T-helper 17 cell (primary cell): ENCODE data around the gene SPAG6. TPM values are rescaled to one million over a fixed set of nuclear protein-coding genes. Genes with fewer than 3 reads are reported as not detected.

ENCODE experiments used
- ATAC-seq: fragments of 150-1000 bp; cut with Tn5 transposase; 2 replicates; pipeline ENCODE4 v1.10.0; 2021; ENCODE audit warnings: mild to moderate bottlenecking, moderate library complexity
- DNase-seq, 3 donors: peaks; one replicate each; pipeline versions ENCODE4 v3.0.0 to v3.0.0-alpha.2; 2020 to 2021
- H3K9me3 ChIP-seq: one replicate; pipeline ENCODE4 v1.7.0; 2013; ENCODE audit warnings: low read length, mild to moderate bottlenecking; ENCODE audit not compliant: control insufficient read depth, poor library complexity, severe bottlenecking
- H3K27ac Mint-ChIP-seq: one replicate; pipeline ENCODE4 v1.8.0; 2022; ENCODE audit warnings: mild to moderate bottlenecking, moderate library complexity, mixed read lengths
- H3K27me3 Mint-ChIP-seq: one replicate; pipeline ENCODE4 v1.8.0; 2022; ENCODE audit warnings: mixed read lengths
- H3K36me3 Mint-ChIP-seq: one replicate; pipeline ENCODE4 v1.8.0; 2022; ENCODE audit warnings: low read depth, mixed read lengths
- H3K4me1 Mint-ChIP-seq: one replicate; pipeline ENCODE4 v1.8.0; 2022; ENCODE audit warnings: mild to moderate bottlenecking, mixed read lengths
- H3K4me3 Mint-ChIP-seq: one replicate; pipeline ENCODE4 v1.8.0; 2022; ENCODE audit warnings: mild to moderate bottlenecking, moderate library complexity, mixed read lengths
- total RNA-seq, 4 donors: library from RNA in 2 of 4; stranded (reverse) in 2 of 4; gene quantifications; one replicate each; pipeline ENCODE4 v1.2.3 and lab custom pipeline; 2022 to 2026

The SPAG6 gene
- total RNA-seq, 2 donors from 2014 or later, result not detected

GRCh38 chr10:22364407-22365140 lies 19.3 kb downstream of the SPAG6 start:
- Mint-ChIP-seq H3K27me3 (peaks cover 5% of the 10 kb centered on the region), H3K27ac (no peak overlapping the region), H3K36me3 (no peaks in the 10 kb centered on the region), H3K4me1 (no peaks in the 10 kb centered on the region), H3K4me3 (no peak overlapping the region)
- ATAC-seq (no peak), DNase-seq (no peak)
- no peaks in the 10 kb centered on the region for H3K9me3 ChIP-seq

DNA sequence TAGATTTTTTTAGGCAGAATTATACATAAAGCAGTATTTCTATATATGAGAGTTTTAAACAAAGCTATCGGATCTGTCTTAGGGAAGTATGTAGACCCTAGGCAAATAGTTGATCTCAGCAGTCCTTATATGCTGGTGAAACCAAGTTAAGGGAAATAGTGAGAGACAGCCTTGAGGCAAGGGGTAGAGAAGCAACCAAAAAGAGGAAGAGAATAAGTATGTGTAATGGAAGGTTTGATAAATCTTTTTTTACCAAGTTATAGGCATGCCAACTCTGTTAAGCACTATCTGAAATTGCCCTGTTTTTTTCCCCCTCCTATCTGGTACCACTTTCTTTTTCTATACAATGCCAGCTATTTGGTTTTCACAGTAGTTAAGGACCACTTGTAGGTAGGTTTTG lies 19.9 kb downstream of the SPAG6 start:
- peaks cover 5% of the 10 kb centered on the region for H3K27me3 Mint-ChIP-seq
- H3K4me3 Mint-ChIP-seq, result no peak overlapping the region
- no peaks in the 10 kb centered on the region for H3K9me3 ChIP-seq

GRCh38 chr10:22365644-22366434 lies 20.5 kb downstream of the SPAG6 start:
- Mint-ChIP-seq H3K4me1 (no peaks in the 10 kb centered on the region), H3K36me3 (no peaks in the 10 kb centered on the region), H3K27me3 (peaks cover 5% of the 10 kb centered on the region), H3K27ac (no peak overlapping the region), H3K4me3 (no peak overlapping the region)
- DNase-seq, result no peak
- no peaks in the 10 kb centered on the region for H3K9me3 ChIP-seq
- no peak for ATAC-seq

More for the DNA sequence above, 19.9 kb downstream of the SPAG6 start:
- DNase-seq (no peak), ATAC-seq (no peak)
- no peaks in the 10 kb centered on the region for H3K36me3 Mint-ChIP-seq
- no peak overlapping the region for H3K27ac Mint-ChIP-seq
- H3K4me1 Mint-ChIP-seq, result no peaks in the 10 kb centered on the region

- Mint-ChIP-seq H3K4me1 (no peaks in the 10 kb centered on the region), H3K36me3 (no peaks in the 10 kb centered on the region), H3K27me3 (peaks cover 5% of the 10 kb centered on the region), H3K4me3 (no peak overlapping the region), H3K27ac (no peak overlapping the region)
- H3K9me3 ChIP-seq, result no peaks in the 10 kb centered on the region
- no peak for ATAC-seq
- no peak for DNase-seq
Measured at GRCh38 chr10:22366435-22366703, 21.1 kb downstream of the SPAG6 start.

- H3K27me3 Mint-ChIP-seq, result peaks cover 5% of the 10 kb centered on the region
- no peak for DNase-seq
- no peaks in the 10 kb centered on the region for H3K9me3 ChIP-seq
- no peak for ATAC-seq
- no peaks in the 10 kb centered on the region for H3K36me3 Mint-ChIP-seq
- no peaks in the 10 kb centered on the region for H3K4me1 Mint-ChIP-seq
- H3K27ac Mint-ChIP-seq, result no peak overlapping the region
- no peak overlapping the region for H3K4me3 Mint-ChIP-seq
Measured at GRCh38 chr10:22366771-22367170, 21.5 kb downstream of the SPAG6 start.

DNA sequence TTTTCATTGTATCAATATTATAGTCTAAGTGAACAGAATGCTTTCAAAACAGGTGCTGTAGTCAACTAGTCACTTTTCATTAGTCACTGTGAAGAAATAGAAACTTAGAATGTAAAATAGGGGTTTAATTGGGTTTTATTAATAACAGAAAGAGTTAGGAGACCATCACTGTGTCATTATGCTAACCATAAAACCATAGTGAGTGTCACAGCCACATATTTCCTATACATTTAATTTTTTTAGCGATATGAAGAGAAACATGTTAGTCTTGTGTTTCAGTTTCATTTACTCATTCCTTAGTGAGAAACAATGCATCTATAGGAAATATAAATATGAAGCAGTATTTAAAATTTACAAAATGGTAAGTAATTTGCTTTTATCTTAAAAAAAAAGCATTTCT lies 22.2 kb downstream of the SPAG6 start:
- Mint-ChIP-seq H3K36me3 (no peaks in the 10 kb centered on the region), H3K27me3 (peaks cover 5% of the 10 kb centered on the region), H3K4me3 (no peak overlapping the region), H3K4me1 (no peaks in the 10 kb centered on the region), H3K27ac (no peak overlapping the region)
- H3K9me3 ChIP-seq, result no peaks in the 10 kb centered on the region
- ATAC-seq (no peak), DNase-seq (no peak)

- Mint-ChIP-seq H3K4me1 (no peaks in the 10 kb centered on the region), H3K27ac (no peak overlapping the region), H3K27me3 (peaks cover 11% of the 10 kb centered on the region), H3K4me3 (no peak overlapping the region), H3K36me3 (no peaks in the 10 kb centered on the region)
- H3K9me3 ChIP-seq, result no peaks in the 10 kb centered on the region
- ATAC-seq (no peak), DNase-seq (no peak)
Measured at GRCh38 chr10:22368402-22368801, 23.1 kb downstream of the SPAG6 start.

- no peak for ATAC-seq
- H3K9me3 ChIP-seq, result no peaks in the 10 kb centered on the region
- no peak overlapping the region for H3K4me3 Mint-ChIP-seq
- no peak for DNase-seq
- H3K27ac Mint-ChIP-seq, result no peak overlapping the region
- no peaks in the 10 kb centered on the region for H3K4me1 Mint-ChIP-seq
- H3K27me3 Mint-ChIP-seq, result peaks cover 11% of the 10 kb centered on the region
- no peaks in the 10 kb centered on the region for H3K36me3 Mint-ChIP-seq
Measured at GRCh38 chr10:22368981-22369380, 23.7 kb downstream of the SPAG6 start.

GRCh38 chr10:22369434-22370072 lies 24.3 kb downstream of the SPAG6 start:
- no peaks in the 10 kb centered on the region for H3K36me3 Mint-ChIP-seq
- H3K9me3 ChIP-seq, result no peaks in the 10 kb centered on the region
- DNase-seq, result no peak
- H3K4me1 Mint-ChIP-seq, result no peaks in the 10 kb centered on the region
- ATAC-seq, result no peak
- peaks cover 11% of the 10 kb centered on the region for H3K27me3 Mint-ChIP-seq
- no peak overlapping the region for H3K27ac Mint-ChIP-seq
- H3K4me3 Mint-ChIP-seq, result no peak overlapping the region

DNA sequence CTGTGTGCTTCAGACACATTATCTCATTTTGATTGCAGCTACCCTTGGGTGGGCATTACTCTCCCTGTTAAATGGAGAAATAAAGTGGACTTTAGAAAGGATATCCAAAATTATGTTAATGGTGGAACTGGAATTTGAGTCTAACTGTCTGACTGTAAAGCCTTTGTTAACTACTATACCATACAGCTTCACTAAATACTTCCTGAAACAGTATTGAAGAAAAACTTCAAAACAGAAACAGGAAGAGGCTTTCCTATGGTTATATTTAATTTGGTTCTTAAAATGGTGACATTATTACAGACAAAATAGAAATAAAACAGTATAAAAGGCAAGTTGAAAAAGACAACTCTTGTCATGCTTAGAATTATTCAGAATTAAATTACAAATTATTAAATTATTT lies 25.0 kb downstream of the SPAG6 start:
- Mint-ChIP-seq H3K27me3 (peaks cover 11% of the 10 kb centered on the region), H3K27ac (no peak overlapping the region), H3K4me3 (no peak overlapping the region), H3K36me3 (no peaks in the 10 kb centered on the region), H3K4me1 (no peaks in the 10 kb centered on the region)
- H3K9me3 ChIP-seq, result no peaks in the 10 kb centered on the region
- ATAC-seq (no peak), DNase-seq (no peak)

- H3K4me3 Mint-ChIP-seq, result no peak overlapping the region
- DNase-seq, result no peak
- H3K4me1 Mint-ChIP-seq, result no peaks in the 10 kb centered on the region
- H3K9me3 ChIP-seq, result no peaks in the 10 kb centered on the region
- ATAC-seq, result no peak
- no peaks in the 10 kb centered on the region for H3K36me3 Mint-ChIP-seq
- peaks cover 6% of the 10 kb centered on the region for H3K27me3 Mint-ChIP-seq
- H3K27ac Mint-ChIP-seq, result no peak overlapping the region
Measured at GRCh38 chr10:22372298-22372697, 27.0 kb downstream of the SPAG6 start.

DNA sequence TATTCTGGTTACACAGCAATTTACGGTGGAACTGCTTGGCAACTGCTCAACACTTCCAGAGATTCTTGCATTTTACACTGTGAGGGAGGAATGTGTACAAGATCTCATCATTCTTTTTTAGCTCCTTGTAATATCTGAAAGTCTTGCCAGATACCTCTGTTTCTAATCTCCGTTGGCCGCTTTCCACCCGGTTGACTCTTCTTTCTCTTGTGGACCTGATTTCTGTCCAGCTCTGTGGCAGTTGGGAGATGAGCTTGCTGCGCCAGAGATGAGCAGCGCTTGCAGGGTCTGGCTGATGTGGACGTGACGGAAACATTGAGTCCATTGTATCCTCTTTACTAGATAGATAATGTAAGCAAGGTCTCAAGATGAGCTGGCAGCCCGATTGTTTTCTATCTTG lies 27.6 kb downstream of the SPAG6 start:
- H3K4me3 Mint-ChIP-seq, result no peak overlapping the region
- no peak for DNase-seq
- no peaks in the 10 kb centered on the region for H3K36me3 Mint-ChIP-seq
- no peaks in the 10 kb centered on the region for H3K4me1 Mint-ChIP-seq
- H3K27ac Mint-ChIP-seq, result no peak overlapping the region
- H3K9me3 ChIP-seq, result no peaks in the 10 kb centered on the region
- no peak for ATAC-seq
- H3K27me3 Mint-ChIP-seq, result peaks cover 6% of the 10 kb centered on the region

GRCh38 chr10:22374489-22375126 lies 29.3 kb downstream of the SPAG6 start:
- no peak overlapping the region for H3K4me3 Mint-ChIP-seq
- no peaks in the 10 kb centered on the region for H3K36me3 Mint-ChIP-seq
- H3K4me1 Mint-ChIP-seq, result no peaks in the 10 kb centered on the region
- H3K27me3 Mint-ChIP-seq, result peaks cover 16% of the 10 kb centered on the region
- no peaks in the 10 kb centered on the region for H3K9me3 ChIP-seq
- no peak overlapping the region for H3K27ac Mint-ChIP-seq
- DNase-seq, result no peak
- ATAC-seq, result no peak
